Muscle layer of duodenum (tissue), 2 donors: ENCODE data around the gene CASS4.

Experiments
- H3K27ac ChIP-seq: one replicate; pipeline ENCODE4 v1.7.0; 2013; ENCODE audit warnings: mild to moderate bottlenecking, low read length
- H3K27me3 ChIP-seq: one replicate; pipeline ENCODE4 v1.7.0; 2013; ENCODE audit warnings: low read depth, mild to moderate bottlenecking, control low read depth, low read length
- H3K36me3 ChIP-seq, 2 donors: one replicate each; pipeline ENCODE4 v1.7.0; 2013; ENCODE audit warnings: low read length in 2 of 2, control low read depth in 1 of 2, mild to moderate bottlenecking in 1 of 2; ENCODE audit not compliant: insufficient read depth in 2 of 2, control insufficient read depth in 1 of 2
- H3K4me1 ChIP-seq, 2 donors: one replicate each; pipeline ENCODE4 v1.7.0; 2013; ENCODE audit warnings: low read length in 2 of 2, mild to moderate bottlenecking in 2 of 2, control low read depth in 1 of 2, moderate library complexity in 1 of 2; ENCODE audit not compliant: insufficient read depth in 2 of 2, control insufficient read depth in 1 of 2
- H3K4me3 ChIP-seq, 2 donors: one replicate each; pipeline ENCODE4 v1.7.0; 2013; ENCODE audit warnings: low read length in 2 of 2, low read depth in 1 of 2, mild to moderate bottlenecking in 1 of 2
- H3K9me3 ChIP-seq, 2 donors: one replicate each; pipeline ENCODE4 v1.7.0; 2013; ENCODE audit warnings: low read length in 2 of 2, control low read depth in 1 of 2, mild to moderate bottlenecking in 1 of 2; ENCODE audit not compliant: control insufficient read depth in 1 of 2
- donor health status: healthy.

Gene CASS4

GRCh38 chr20:56468316-56469076, 56.4 kb downstream of the CASS4 start, which contains the start of gene RTF2:
Gene RTF2, plus strand, starts transcription at chr20:56468627. Its CDS starts 71 bp downstream, at chr20:56468698.
- H3K4me3 ChIP-seq: peak within 1 kb of the TSS; percentile 93 to 97
- peak within 1 kb of the TSS; percentile 94 for H3K27ac ChIP-seq
- H3K4me1 ChIP-seq: peaks cover 4 to 24% of the 10 kb centered on the region in 2 donors
- H3K9me3 ChIP-seq: no peaks in the 10 kb centered on the region
- H3K27me3 ChIP-seq: no peaks in the 10 kb centered on the region
- H3K36me3 ChIP-seq: peaks cover 4 to 8% of the 10 kb centered on the region in 2 donors

GRCh38 chr20:56469077-56469449, 57.0 kb downstream of the CASS4 start:
- Histone ChIP-seq H3K4me1 (peaks cover 4 to 24% of the 10 kb centered on the region in 2 donors), H3K4me3 (peak overlapping the region; percentile 93 to 97), H3K27me3 (no peaks in the 10 kb centered on the region), H3K9me3 (no peaks in the 10 kb centered on the region), H3K27ac (peak overlapping the region; percentile 94), H3K36me3 (peaks cover 7 to 13% of the 10 kb centered on the region in 2 donors)

GRCh38 chr20:56483970-56484369, 71.9 kb downstream of the CASS4 start:
- Histone ChIP-seq H3K4me1 (no peaks in the 10 kb centered on the region), H3K36me3 (peaks cover 43 to 75% of the 10 kb centered on the region in 2 donors), H3K27ac (no peak overlapping the region), H3K9me3 (no peaks in the 10 kb centered on the region), H3K4me3 (no peak overlapping the region), H3K27me3 (no peaks in the 10 kb centered on the region)

GRCh38 chr20:56487216-56487615, 75.2 kb downstream of the CASS4 start:
- no peak overlapping the region for H3K4me3 ChIP-seq
- peaks cover 37 to 68% of the 10 kb centered on the region in 2 donors for H3K36me3 ChIP-seq
- no peaks in the 10 kb centered on the region for H3K4me1 ChIP-seq
- no peaks in the 10 kb centered on the region for H3K27me3 ChIP-seq
- no peak overlapping the region for H3K27ac ChIP-seq
- no peaks in the 10 kb centered on the region for H3K9me3 ChIP-seq

- Histone ChIP-seq H3K9me3 (no peaks in the 10 kb centered on the region), H3K36me3 (peaks cover 34 to 64% of the 10 kb centered on the region in 2 donors), H3K4me3 (no peak overlapping the region), H3K27ac (no peak overlapping the region), H3K27me3 (no peaks in the 10 kb centered on the region), H3K4me1 (no peaks in the 10 kb centered on the region)
These were observed 76.5 kb downstream of the CASS4 start for GRCh38 chr20:56488566-56488965.

- H3K36me3 ChIP-seq: peaks cover 10 to 24% of the 10 kb centered on the region in 2 donors
These were observed 89.1 kb downstream of the CASS4 start for GRCh38 chr20:56501116-56501515.

GRCh38 chr20:56503916-56504315, 91.9 kb downstream of the CASS4 start:
- H3K27ac ChIP-seq: no peak overlapping the region
- no peaks in the 10 kb centered on the region for H3K9me3 ChIP-seq
- H3K4me1 ChIP-seq: no peaks in the 10 kb centered on the region
- no peaks in the 10 kb centered on the region for H3K27me3 ChIP-seq
- no peak overlapping the region for H3K4me3 ChIP-seq
- H3K36me3 ChIP-seq: peaks cover 0 to 6% of the 10 kb centered on the region in 2 donors

More at GRCh38 chr20:56501116-56501515, 89.1 kb downstream of the CASS4 start:
- Histone ChIP-seq H3K9me3 (no peaks in the 10 kb centered on the region), H3K4me1 (no peaks in the 10 kb centered on the region), H3K4me3 (no peak overlapping the region), H3K27ac (no peak overlapping the region), H3K27me3 (no peaks in the 10 kb centered on the region)

GRCh38 chr20:56504373-56505005, 92.4 kb downstream of the CASS4 start:
- H3K27ac ChIP-seq: no peak overlapping the region
- H3K27me3 ChIP-seq: no peaks in the 10 kb centered on the region
- H3K4me1 ChIP-seq: peaks cover 0 to 3% of the 10 kb centered on the region in 2 donors
- peaks cover 0 to 6% of the 10 kb centered on the region in 2 donors for H3K36me3 ChIP-seq
- H3K9me3 ChIP-seq: no peaks in the 10 kb centered on the region
- no peak overlapping the region for H3K4me3 ChIP-seq

GRCh38 chr20:56506103-56506502, 94.0 kb downstream of the CASS4 start:
- Histone ChIP-seq H3K4me1 (peaks cover 0 to 5% of the 10 kb centered on the region in 2 donors), H3K27ac (no peak overlapping the region), H3K9me3 (no peaks in the 10 kb centered on the region), H3K27me3 (no peaks in the 10 kb centered on the region), H3K36me3 (peaks cover 0 to 6% of the 10 kb centered on the region in 2 donors), H3K4me3 (no peak overlapping the region)
